PC-3 (cell line): Measurements from ENCODE around the gene ATAD3A.

Source experiments
- CTCF ChIP-seq: fragments of 300-600 bp; sonication (generic); conservative IDR thresholded peaks from 2 replicates; pipeline ENCODE4 v1.5.1; 2017; ENCODE audit warnings: antibody characterized with exemption, low read depth, mild to moderate bottlenecking, low read length
- EZH2 ChIP-seq: fragments of 300-600 bp; sonication (generic); IDR thresholded peaks from one replicate; pipeline ENCODE4 v1.6.1; 2017; ENCODE audit warnings: antibody characterized with exemption, mild to moderate bottlenecking, low read length; ENCODE audit not compliant: unreplicated experiment

GRCh38 chr1:1528301-1529267 lies 16.6 kb downstream of the ATAD3A start:
- TF ChIP-seq CTCF: no peak
- TF ChIP-seq EZH2: no peak
